Subcutaneous adipose tissue (tissue), 4 donors: ENCODE data around the gene ASB2. TPM values are rescaled to one million over a fixed set of nuclear protein-coding genes. Genes with fewer than 3 reads are reported as not detected.

Experiments used
- total RNA-seq, 4 donors: library from RNA; depleted of rRNA; stranded (reverse); fragments of >200 nt; gene quantifications; one replicate each; pipeline ENCODE4 v1.1.0, GENCODE V29; 2016
- TF ChIP-seq, protein P1 (sequence below): fragments of 450-650 bp; IDR thresholded peaks from one replicate; pipeline ENCODE4 v1.5.1; 2016; ENCODE audit warnings: low read depth, mild to moderate bottlenecking, control low read depth, antibody characterized with exemption, moderate library complexity

ASB2 gene
- total RNA-seq, 4 donors from 2014 or later: 0.34 TPM; not detected in 3

- TF ChIP-seq, protein P1, sequence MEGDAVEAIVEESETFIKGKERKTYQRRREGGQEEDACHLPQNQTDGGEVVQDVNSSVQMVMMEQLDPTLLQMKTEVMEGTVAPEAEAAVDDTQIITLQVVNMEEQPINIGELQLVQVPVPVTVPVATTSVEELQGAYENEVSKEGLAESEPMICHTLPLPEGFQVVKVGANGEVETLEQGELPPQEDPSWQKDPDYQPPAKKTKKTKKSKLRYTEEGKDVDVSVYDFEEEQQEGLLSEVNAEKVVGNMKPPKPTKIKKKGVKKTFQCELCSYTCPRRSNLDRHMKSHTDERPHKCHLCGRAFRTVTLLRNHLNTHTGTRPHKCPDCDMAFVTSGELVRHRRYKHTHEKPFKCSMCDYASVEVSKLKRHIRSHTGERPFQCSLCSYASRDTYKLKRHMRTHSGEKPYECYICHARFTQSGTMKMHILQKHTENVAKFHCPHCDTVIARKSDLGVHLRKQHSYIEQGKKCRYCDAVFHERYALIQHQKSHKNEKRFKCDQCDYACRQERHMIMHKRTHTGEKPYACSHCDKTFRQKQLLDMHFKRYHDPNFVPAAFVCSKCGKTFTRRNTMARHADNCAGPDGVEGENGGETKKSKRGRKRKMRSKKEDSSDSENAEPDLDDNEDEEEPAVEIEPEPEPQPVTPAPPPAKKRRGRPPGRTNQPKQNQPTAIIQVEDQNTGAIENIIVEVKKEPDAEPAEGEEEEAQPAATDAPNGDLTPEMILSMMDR: no peak
Measured at GRCh38 chr14:93944348-93945069, 31.9 kb downstream of the ASB2 start.

DNA sequence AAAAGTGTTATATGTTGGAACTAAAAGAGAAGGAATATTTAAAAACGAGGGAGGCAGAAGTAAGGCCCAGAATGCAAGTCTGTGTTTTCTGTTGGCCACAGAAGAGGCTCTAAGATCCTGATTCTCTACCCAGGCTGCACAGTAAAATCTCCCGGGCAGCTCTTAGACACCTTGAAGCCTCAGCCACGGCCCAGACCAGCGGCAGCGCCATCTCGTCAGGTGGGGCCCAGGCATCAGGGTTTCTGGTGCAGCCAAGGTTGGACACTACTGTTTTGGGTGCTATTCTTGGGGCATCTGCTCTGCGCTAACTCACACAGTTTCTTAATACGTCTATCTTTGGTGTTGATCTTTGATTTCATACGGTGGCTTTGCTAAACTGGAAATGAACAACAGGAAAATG lies 32.4 kb downstream of the ASB2 start:
- TF ChIP-seq, protein P1: no peak

DNA sequence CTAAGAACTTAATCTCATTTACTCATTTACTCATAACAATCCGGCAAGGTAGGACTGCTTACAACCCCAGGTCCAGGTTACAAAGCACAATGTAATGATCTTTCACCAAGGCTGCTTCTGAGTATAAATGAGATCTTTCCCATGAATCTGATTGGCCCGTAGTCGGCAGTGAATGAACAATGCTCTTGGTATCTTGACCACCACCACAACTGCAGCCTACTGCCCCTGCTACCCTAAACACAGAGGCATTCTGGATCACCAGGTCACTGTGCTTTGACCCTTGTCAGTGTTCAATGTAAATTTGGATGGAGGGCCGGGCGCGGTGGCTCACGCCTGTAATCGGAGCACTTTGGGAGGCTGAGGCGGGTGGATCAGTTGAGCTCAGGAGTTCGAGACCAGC lies 33.3 kb downstream of the ASB2 start:
- TF ChIP-seq, protein P1: no peak

GRCh38 chr14:93941293-93941910 lies 35.0 kb downstream of the ASB2 start:
- TF ChIP-seq, protein P1: no peak

GRCh38 chr14:93940437-93940836 lies 35.9 kb downstream of the ASB2 start:
- TF ChIP-seq, protein P1: no peak

DNA sequence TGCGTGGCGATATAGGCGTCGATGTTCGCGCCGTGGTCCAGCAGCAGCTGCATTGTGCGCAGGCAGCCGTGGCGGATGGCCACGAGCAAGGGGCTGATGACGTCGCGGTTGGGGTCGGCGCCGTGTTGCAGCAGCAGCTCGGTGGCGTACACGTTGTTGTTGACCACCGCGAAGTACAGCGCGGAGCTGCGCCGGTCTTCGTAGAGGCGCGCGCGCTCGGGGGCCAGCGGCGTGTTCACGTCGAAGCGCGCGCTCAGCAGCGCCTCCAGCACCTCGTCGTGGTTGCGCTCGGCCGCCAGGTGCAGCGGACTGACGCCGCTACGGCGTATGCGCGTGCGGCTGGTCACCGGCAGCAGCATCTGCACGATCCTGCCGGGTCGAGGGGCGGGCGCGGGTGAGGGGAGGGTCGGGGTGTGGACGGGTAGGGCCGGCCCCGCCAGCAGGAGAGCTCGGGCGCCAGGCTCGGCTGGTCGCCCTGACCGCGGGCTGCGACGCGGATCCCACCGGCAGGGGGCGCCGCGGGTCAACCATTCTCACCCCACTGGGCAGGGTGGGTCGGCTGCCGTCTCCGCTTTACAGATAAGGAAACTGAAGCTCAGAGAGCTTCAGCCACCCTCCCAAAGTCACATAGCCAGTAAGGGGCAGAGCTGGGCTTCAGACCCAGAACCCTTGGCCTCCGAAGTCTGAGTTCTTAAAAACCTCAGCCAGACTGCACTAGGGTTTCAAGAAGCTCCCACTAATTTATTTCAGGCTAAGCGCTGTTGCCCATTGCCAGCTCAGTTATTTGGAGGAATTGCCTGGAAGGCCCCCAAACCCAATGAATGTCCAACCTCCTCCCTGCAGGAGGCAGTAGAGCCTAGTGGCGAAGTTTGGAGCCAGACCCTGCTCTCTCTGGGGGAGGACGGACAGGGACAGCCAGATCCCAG lies 36.8 kb downstream of the ASB2 start:
- TF ChIP-seq, protein P1: no peak
